Natural killer cell treated with Interleukin-12 subunit alpha and Interleukin-12 subunit beta and Interleukin-15 and Interleukin-18, amount 100 ng/mL, for 72 hours (primary cell): ENCODE results near the gene PSMD9. TPM values are rescaled to one million over a fixed set of nuclear protein-coding genes. Genes with fewer than 3 reads are reported as not detected.
"Not testable (repeated sequence)": the region's sequence is repeated elsewhere in the genome, so short reads cannot be mapped to it uniquely, and the experiment has no call there.

Experiments
- ATAC-seq, 2 donors: fragments of 150-1000 bp; cut with Tn5 transposase in 1 of 2; sonication (Bioruptor Pico), chemical (Tn5 transposase) in 1 of 2; 2 replicates each; pipeline ENCODE4 v1.10.0; 2021
- DNase-seq: peaks from one replicate; pipeline ENCODE4 v3.0.0; 2022; ENCODE audit warnings: low spot score
- H3K27ac Mint-ChIP-seq, 2 donors: 1 replicate in 1 of 2; 2 replicates in 1 of 2; pipeline ENCODE4 v1.8.0; 2022; ENCODE audit warnings: mixed read lengths in 2 of 2, mild to moderate bottlenecking in 1 of 2, moderate library complexity in 1 of 2
- H3K27me3 Mint-ChIP-seq, 2 donors: 1 replicate in 1 of 2; 2 replicates in 1 of 2; pipeline ENCODE4 v1.8.0; 2022; ENCODE audit warnings: mixed read lengths in 2 of 2
- H3K36me3 Mint-ChIP-seq: one replicate; pipeline ENCODE4 v1.8.0; 2022; ENCODE audit warnings: mixed read lengths
- H3K4me1 Mint-ChIP-seq, 2 donors: 1 replicate in 1 of 2; 2 replicates in 1 of 2; pipeline ENCODE4 v1.8.0; 2022; ENCODE audit warnings: low read depth in 2 of 2, mixed read lengths in 2 of 2, mild to moderate bottlenecking in 1 of 2
- H3K4me3 Mint-ChIP-seq: one replicate; pipeline ENCODE4 v1.8.0; 2022; ENCODE audit warnings: mixed read lengths
- H3K9me3 Mint-ChIP-seq: 2 replicates; pipeline ENCODE4 v1.8.0; 2022; ENCODE audit warnings: mixed read lengths
- total RNA-seq, 2 donors: library from RNA; stranded (reverse); gene quantifications; one replicate each; pipeline ENCODE4 v1.2.3, GENCODE V29; 2022

Gene PSMD9
- total RNA-seq, 2 donors from 2014 or later, result 56.0 to 61.3 TPM

DNA sequence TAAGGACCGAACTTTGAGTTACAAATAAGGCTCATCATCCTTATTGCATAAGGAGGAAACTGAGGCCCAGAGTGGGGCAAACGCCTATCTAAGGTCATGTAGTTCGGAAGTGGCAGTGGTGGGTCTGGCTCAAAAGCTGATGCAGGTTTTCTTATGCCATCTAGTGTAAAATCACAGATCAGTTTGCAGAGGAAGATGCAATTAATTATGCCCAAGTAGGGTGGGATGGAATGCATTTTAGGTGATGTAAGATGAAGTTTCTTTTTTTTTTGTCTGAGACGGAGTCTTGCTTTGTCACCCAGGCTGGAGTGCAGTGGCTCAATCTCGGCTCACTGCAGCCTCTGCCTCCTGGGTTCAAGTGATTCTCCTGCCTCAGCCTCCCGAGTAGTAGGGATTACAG, 1.1 kb downstream of the PSMD9 start:
- H3K9me3 Mint-ChIP-seq, H3K36me3 Mint-ChIP-seq, H3K27me3 Mint-ChIP-seq, ATAC-seq, DNase-seq: not testable (repeated sequence)
- Mint-ChIP-seq H3K4me1 (peaks cover 24 to 36% of the 10 kb centered on the region in 2 donors), H3K27ac (peak overlapping the region; percentile 90 to 95), H3K4me3 (peak overlapping the region; percentile 98)

DNA sequence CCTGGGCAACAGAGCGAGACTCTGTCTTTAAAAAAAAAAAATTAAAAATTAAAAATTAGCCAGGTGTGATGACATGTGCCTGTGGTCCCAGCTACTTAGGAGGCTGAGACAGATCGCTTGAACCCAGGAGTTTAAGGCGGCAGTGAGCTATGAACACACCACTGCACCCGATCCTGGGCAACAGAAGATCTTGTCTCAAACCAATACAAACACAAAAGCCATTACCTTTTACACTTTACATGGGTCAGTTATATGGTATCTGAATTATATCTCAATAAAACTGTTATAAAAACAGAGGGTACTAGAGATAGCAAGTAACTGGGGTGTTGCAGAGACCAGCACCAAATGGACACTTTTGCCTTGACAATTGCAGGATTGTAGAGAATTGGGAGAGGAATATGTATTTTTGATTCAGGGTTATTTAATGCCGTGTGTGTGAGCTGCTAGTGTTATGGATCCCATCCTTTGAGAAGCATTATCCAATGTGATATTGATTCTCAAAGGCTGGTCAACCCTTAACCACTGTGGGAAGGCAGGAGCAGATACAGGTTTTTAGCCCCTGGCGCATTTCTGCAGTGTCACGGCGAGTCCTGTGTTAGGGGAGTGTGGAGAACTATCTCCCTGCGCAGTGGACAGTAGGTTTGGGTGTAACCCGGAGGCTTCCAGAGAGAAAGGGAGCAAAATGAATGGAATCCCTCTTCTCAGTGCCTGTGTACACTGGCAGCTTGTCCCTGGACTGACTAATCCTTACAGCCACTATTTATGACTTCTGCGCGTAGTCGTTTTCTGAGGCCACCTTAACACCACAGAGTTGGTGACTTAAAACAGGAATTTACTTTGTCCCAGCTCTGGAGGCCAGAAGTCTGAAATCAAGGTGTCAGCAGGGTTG, 4.3 kb downstream of the PSMD9 start:
- Mint-ChIP-seq H3K4me3 (no peak overlapping the region), H3K9me3 (no peaks in the 10 kb centered on the region), H3K4me1 (peaks cover 27 to 33% of the 10 kb centered on the region in 2 donors), H3K36me3 (peaks cover 5% of the 10 kb centered on the region), H3K27ac (peak overlapping the region in 1 of 2 donors; percentile 56), H3K27me3 (no peaks in the 10 kb centered on the region)
- no peak for ATAC-seq
- DNase-seq, result no peak

DNA sequence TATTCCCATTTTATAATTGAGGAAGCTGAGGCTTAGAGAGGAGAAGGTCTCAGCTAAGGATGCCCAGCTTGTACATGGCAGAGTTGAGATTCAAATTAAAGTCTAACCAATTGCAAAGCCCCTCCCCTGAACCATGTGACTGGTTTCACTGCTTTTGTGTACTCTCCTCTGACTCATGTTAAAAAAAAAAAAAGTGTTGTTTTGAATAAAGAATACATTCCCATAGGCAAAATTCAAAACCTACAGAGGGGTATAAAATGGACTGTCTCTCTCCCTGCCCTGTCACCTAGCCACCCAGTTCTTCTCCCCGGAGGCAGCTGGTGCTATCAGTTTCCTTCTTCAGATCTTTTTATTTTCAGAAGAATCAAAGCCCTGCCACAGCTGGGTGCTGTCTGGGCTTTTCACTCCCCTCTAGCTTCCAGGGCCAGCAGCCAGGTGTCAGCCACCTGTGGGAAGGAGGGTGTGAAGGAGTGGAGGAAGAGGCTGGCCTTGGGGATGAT, 5.4 kb downstream of the PSMD9 start:
- H3K9me3 Mint-ChIP-seq, result no peaks in the 10 kb centered on the region
- H3K27ac Mint-ChIP-seq, result peak overlapping the region in 1 of 2 donors; percentile 81
- no peak overlapping the region for H3K4me3 Mint-ChIP-seq
- peaks cover 22 to 23% of the 10 kb centered on the region in 2 donors for H3K4me1 Mint-ChIP-seq
- peaks cover 5% of the 10 kb centered on the region for H3K36me3 Mint-ChIP-seq
- DNase-seq (no peak), ATAC-seq (peak in 1 of 2 donors; percentile 34)
- H3K27me3 Mint-ChIP-seq, result no peaks in the 10 kb centered on the region

DNA sequence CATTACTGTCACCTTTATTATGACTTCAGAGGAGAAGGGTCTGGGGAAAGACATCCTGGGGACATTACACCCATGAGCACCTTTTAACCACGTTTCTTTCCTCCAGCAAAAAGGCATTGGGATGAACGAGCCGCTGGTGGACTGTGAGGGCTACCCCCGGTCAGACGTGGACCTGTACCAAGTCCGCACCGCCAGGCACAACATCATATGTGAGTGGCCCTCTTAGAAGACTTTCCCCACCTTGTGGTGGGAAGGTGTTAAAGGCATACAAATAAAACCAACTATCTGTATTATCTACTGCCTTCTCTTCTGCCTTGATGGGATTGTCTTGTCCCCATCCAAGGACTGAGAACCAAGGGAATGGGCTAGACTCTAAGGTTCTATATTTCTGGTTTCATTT, 6.0 kb downstream of the PSMD9 start:
- no peak for ATAC-seq
- Mint-ChIP-seq H3K4me3 (no peak overlapping the region), H3K9me3 (no peaks in the 10 kb centered on the region), H3K27ac (peak overlapping the region in 1 of 2 donors; percentile 81), H3K27me3 (no peaks in the 10 kb centered on the region), H3K4me1 (peaks cover 17 to 19% of the 10 kb centered on the region in 2 donors), H3K36me3 (peaks cover 5% of the 10 kb centered on the region)
- DNase-seq, result no peak

DNA sequence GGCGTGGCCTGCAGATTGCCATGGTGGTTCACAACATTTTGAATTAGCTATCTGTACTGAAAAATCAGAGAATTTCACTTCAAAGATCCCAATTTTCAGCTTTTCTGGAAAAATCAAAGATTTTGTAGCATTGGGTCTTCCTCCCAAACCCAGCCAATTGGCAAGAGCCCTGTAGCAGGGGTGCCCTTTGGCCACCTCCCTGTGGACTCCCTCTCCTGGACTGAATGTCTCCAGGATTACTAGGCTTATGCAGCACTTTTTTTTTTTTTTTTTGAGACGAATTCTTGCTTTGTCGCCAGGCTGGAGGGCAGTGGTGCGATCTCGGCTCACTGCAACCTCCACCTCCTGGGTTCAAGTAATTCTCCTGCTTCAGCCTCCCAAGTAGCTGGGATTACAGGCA, 9.7 kb downstream of the PSMD9 start:
- no peak for DNase-seq
- H3K27ac Mint-ChIP-seq, result no peak overlapping the region
- H3K9me3 Mint-ChIP-seq, result no peaks in the 10 kb centered on the region
- H3K4me1 Mint-ChIP-seq, result peaks cover 11% of the 10 kb centered on the region in 2 donors
- peaks cover 5% of the 10 kb centered on the region for H3K36me3 Mint-ChIP-seq
- no peak overlapping the region for H3K4me3 Mint-ChIP-seq
- no peaks in the 10 kb centered on the region for H3K27me3 Mint-ChIP-seq
- no peak for ATAC-seq

DNA sequence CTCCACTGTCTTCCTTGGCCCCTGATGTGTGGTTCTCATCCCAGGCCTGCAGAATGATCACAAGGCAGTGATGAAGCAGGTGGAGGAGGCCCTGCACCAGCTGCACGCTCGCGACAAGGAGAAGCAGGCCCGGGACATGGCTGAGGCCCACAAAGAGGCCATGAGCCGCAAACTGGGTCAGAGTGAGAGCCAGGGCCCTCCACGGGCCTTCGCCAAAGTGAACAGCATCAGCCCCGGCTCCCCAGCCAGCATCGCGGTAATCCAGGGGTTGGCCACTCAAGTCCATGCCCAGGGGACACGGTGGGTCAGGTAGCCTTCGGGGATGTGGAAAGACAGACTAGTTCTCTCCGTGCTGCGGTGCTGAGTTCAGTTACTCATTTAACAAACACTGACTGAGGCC, 11.0 kb downstream of the PSMD9 start:
- H3K4me1 Mint-ChIP-seq, result peaks cover 0 to 3% of the 10 kb centered on the region in 2 donors
- DNase-seq (no peak), ATAC-seq (no peak)
- H3K36me3 Mint-ChIP-seq, result peaks cover 5% of the 10 kb centered on the region
- no peaks in the 10 kb centered on the region for H3K27me3 Mint-ChIP-seq
- H3K4me3 Mint-ChIP-seq, result no peak overlapping the region
- H3K27ac Mint-ChIP-seq, result no peak overlapping the region
- no peaks in the 10 kb centered on the region for H3K9me3 Mint-ChIP-seq

DNA sequence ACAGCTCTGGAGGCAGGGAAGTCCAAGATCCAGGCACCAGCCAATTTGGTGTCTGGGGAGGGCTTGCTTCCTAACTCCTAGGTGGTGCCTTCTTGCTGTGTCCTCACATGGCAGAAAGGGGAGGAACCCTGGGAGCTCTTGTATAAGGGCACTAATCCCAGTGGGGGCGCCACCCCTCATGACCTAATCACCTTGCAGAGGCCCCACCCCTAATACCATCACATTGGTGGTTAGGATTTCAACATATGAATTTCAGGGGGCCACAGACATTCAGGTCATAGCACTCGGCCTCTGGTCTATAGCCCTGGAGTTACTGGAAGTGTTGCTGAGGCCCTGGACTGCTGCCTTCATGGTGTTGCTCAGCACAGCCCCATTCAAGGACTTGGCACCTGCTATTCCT, 14.6 kb downstream of the PSMD9 start:
- H3K27ac Mint-ChIP-seq, result no peak overlapping the region
- ATAC-seq (no peak), DNase-seq (no peak)
- no peaks in the 10 kb centered on the region for H3K36me3 Mint-ChIP-seq
- no peaks in the 10 kb centered on the region for H3K9me3 Mint-ChIP-seq
- H3K4me1 Mint-ChIP-seq, result no peaks in the 10 kb centered on the region
- H3K4me3 Mint-ChIP-seq, result no peak overlapping the region
- H3K27me3 Mint-ChIP-seq, result no peaks in the 10 kb centered on the region

DNA sequence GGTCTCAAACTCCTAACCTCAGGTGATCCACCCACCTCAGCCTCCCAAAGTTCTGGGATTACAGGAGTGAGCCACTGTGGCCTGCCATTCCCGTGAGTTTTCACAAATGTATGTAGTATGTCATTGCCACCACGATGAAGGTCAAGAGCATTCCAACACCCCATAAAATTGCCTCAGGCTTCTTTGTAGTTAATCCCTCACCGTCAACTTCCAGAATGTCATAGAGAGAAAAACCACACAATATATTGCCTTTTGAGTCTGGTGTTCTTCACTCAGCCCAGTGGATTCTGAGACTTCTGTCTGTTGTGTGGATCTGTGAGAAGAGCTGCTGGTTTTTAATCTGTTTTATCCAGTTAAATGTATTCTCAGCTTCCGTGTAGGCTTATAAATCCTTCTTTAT, 17.2 kb downstream of the PSMD9 start:
- H3K27me3 Mint-ChIP-seq, result no peaks in the 10 kb centered on the region
- peaks cover 8% of the 10 kb centered on the region for H3K36me3 Mint-ChIP-seq
- H3K4me3 Mint-ChIP-seq, result no peak overlapping the region
- peaks cover 6 to 7% of the 10 kb centered on the region in 2 donors for H3K4me1 Mint-ChIP-seq
- DNase-seq, result no peak
- H3K9me3 Mint-ChIP-seq, result no peaks in the 10 kb centered on the region
- no peak overlapping the region for H3K27ac Mint-ChIP-seq
- ATAC-seq, result no peak

DNA sequence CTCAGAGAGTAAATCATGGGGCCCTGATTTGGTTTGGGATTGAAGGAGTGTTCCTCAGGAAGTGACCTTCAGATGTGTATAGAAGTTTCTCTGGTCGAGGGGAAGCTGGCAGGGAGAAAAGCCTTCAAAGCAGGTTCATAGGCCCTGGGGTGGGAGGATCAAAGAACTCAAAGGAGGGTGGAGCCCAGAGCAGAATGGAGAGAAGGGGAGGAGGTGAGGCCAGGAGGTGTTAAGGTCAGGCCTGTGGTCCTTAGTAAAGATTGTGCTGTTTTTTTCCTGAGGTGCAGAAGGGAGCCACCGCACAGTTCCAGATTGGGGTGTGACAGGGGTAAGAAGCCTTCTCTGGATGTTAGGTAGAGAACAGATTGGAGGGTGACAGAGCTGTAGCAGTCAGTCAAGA, 20.1 kb downstream of the PSMD9 start:
- Mint-ChIP-seq H3K4me1 (peaks cover 11 to 16% of the 10 kb centered on the region in 2 donors), H3K36me3 (peaks cover 17% of the 10 kb centered on the region), H3K4me3 (no peak overlapping the region), H3K9me3 (no peaks in the 10 kb centered on the region), H3K27ac (peak overlapping the region in 1 of 2 donors; percentile 69), H3K27me3 (no peaks in the 10 kb centered on the region)
- DNase-seq (no peak), ATAC-seq (no peak)

DNA sequence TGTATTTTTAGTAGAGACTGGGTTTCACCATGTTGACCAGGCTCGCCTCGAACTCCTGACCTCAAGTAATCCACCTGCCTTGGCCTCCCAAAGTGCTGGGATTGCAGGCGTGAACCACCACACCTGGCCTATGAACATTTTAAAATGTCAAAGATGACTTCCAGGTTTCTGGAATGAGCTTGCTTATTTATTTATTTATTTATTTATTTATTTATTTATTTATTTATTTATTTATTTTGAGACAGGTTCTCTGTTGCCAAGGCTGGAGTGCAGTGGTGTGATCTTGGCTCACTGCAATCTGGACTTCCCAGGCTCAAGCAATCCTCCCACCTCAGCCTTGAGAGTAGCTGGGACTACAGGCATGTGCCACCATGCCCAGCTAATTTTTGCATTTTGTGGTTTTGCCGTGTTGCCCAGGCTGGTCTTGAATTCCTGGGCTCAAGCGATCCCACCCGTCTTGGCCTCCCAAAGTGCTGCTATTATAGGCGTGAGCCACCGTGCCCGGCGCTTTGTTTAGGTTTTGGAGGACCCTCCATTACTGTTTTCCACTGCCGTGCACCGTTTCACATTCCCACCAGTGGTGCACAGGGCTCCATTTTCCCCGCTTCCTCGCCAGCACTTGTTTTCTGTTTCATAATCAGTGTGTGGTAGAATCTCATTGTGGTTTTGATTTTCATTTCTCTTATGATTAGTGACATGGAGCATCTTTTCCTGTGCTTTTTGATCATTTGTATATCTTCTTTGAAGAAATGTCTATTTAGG, 23.4 kb downstream of the PSMD9 start:
- DNase-seq, result no peak
- Mint-ChIP-seq H3K27me3 (no peaks in the 10 kb centered on the region), H3K36me3 (peaks cover 17% of the 10 kb centered on the region), H3K4me1 (peaks cover 11 to 16% of the 10 kb centered on the region in 2 donors), H3K9me3 (no peaks in the 10 kb centered on the region), H3K27ac (peak overlapping the region; percentile 18 to 59), H3K4me3 (peak overlapping the region; percentile 64)
- peak; percentile 68 to 77 for ATAC-seq

DNA sequence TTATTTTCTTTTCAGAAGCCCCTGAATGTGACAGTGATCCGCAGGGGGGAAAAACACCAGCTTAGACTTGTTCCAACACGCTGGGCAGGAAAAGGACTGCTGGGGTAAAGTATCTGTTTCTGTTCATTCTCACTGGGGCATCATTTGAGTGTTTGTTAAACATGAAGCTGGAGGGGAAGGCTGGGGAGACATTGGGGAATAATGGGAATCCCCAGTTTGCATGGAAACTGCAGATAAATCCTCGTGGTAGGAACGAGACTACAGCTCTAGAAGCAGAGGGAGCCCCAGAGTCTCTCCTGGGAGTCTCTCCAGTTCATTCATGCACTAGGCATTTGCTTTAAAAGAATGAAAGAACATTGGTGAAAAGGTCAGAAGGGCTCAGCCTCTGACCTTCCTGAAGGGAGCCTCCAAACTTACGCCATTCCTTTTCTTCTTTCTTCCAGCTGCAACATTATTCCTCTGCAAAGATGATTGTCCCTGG, 27.3 kb downstream of the PSMD9 start:
- H3K4me3 Mint-ChIP-seq, result no peak overlapping the region
- DNase-seq (no peak), ATAC-seq (no peak)
- peaks cover 18% of the 10 kb centered on the region for H3K36me3 Mint-ChIP-seq
- H3K27me3 Mint-ChIP-seq, result no peaks in the 10 kb centered on the region
- peaks cover 16 to 19% of the 10 kb centered on the region in 2 donors for H3K4me1 Mint-ChIP-seq
- no peak overlapping the region for H3K27ac Mint-ChIP-seq
- no peaks in the 10 kb centered on the region for H3K9me3 Mint-ChIP-seq

DNA sequence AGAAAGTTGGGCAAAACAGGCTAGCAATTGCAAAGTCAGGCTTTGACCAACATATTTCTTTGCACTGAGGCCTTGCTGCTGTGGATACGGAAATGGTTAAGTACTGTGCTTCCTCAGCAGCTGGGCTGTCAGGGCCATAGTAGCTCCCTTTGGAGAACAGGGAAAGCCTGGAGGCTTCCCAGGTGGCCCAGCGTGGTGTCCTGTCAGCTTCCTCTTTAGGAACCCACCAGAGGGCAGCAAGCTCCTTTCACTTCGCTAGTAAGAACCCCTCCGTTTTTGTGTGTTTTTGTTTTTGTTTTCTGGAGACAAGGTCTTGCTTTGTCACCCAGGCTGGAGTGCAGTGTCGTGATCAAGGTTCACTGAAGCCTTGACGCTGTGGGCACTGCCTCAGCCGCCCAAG, 28.1 kb downstream of the PSMD9 start:
- Mint-ChIP-seq H3K4me1 (peaks cover 16 to 23% of the 10 kb centered on the region in 2 donors), H3K27ac (peak overlapping the region in 1 of 2 donors; percentile 85), H3K9me3 (no peaks in the 10 kb centered on the region), H3K27me3 (no peaks in the 10 kb centered on the region), H3K4me3 (no peak overlapping the region), H3K36me3 (peaks cover 15% of the 10 kb centered on the region)
- ATAC-seq (no peak), DNase-seq (no peak)

DNA sequence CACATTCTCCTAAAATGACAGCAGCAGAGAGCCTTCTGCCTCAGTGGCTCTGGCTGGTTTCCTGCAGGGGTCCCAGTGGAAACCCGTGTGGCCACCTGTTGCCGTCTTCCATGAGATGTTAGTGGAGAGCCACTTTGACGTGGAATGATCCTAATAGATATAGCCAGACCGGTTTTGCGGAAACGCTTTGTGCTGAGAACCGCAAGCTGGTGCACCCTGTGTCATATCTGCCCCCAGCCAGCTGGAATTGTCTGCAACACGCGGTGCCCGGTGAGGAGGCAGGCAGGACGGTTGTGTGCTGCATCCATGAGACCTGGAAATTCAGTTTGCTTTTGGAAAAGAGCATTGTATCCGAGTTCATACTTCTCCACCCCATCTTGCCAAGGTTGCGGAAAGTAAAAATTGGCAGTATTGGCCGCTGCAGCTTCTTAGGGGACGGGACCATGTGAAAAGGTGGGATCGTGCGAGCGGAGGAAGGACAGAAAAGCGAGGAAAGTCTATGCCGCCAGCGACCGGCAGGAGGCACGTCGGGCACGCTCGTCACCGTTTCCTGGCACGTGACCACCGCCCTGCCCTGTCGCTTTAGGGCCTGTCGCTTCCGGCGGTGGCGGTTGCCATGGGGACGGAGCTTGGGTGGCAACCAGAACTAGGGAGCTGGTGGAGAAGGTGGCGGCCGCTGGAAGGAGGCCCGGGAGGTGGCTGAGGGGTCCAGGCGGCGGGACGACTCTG, 29.5 kb downstream of the PSMD9 start, which contains the start of gene CFAP251:
TSS of gene CFAP251 (plus strand) at position 643 of the 729 bp plus-strand sequence. CDS start 2,714 bp downstream, outside the sequence.
- Mint-ChIP-seq H3K36me3 (peaks cover 9% of the 10 kb centered on the region), H3K9me3 (no peaks in the 10 kb centered on the region), H3K4me1 (peaks cover 11 to 17% of the 10 kb centered on the region in 2 donors), H3K27ac (peak within 1 kb of the TSS; percentile 43 to 85), H3K27me3 (no peaks in the 10 kb centered on the region), H3K4me3 (peak within 1 kb of the TSS; percentile 81)
- ATAC-seq, result peak; percentile 99
- DNase-seq, result peak; percentile 97
